ENCODE measurements around the gene PLCB1. TPM values are rescaled to one million over a fixed set of nuclear protein-coding genes. Genes with fewer than 3 reads are reported as not detected.

PLCB1 gene
- total and polyA plus RNA-seq, 2 of the 4 experiments (the other 2 are of a cell fraction), result 5.6 to 16.1 TPM

- Histone ChIP-seq H2BK15ac (ENCODE audit: low read depth, low read length) (no peak overlapping the region), H3K4me2 (ENCODE audit: low read depth, low read length) (no peak overlapping the region), H4K91ac (ENCODE audit: insufficient read depth, low read depth, low read length) (no peak overlapping the region), H3K79me1 (ENCODE audit: low read depth in 1 of 2, low read length in 2 of 2) (no peaks in the 10 kb centered on the region), H2BK5ac (ENCODE audit: low read depth, low read length, poor library complexity, severe bottlenecking) (no peak overlapping the region), H3K4me1 (ENCODE audit: control insufficient read depth, insufficient read depth, low read length) (no peaks in the 10 kb centered on the region), H3K4me3 (ENCODE audit: insufficient read depth, low read depth, low read length) (no peak overlapping the region), H2AFZ (replicated peaks; ENCODE audit: low read length, poor library complexity) (no peak overlapping the region), H2BK120ac (ENCODE audit: low read depth, low read length) (no peak overlapping the region), H3K27me3 (ENCODE audit: control insufficient read depth, insufficient read depth, low read length) (no peaks in the 10 kb centered on the region), H3K23ac (ENCODE audit: low read depth, low read length) (no peak overlapping the region), H3K27ac (ENCODE audit: insufficient read depth, low read length) (no peak overlapping the region), H2AK5ac (ENCODE audit: low read depth, low read length) (no peak overlapping the region), H3K14ac (replicated peaks; ENCODE audit: low read depth, low read length) (0 out of 2 replicates have a peak overlapping the region, but pooled peaks have one; percentile 25), H4K5ac (ENCODE audit: low read depth, low read length) (no peak overlapping the region), H3K9ac (ENCODE audit: low read depth, low read length) (no peak overlapping the region), H3K36me3 (ENCODE audit: control insufficient read depth, insufficient read depth, low read length) (no peaks in the 10 kb centered on the region; the same call in 1 of the 2 replicates), H2AK9ac (replicated peaks; ENCODE audit: low read depth, low read length, poor library complexity) (no peak overlapping the region), H3K18ac (ENCODE audit: low read depth, low read length) (no peak overlapping the region), H3K9me1 (ENCODE audit: insufficient read depth, low read length) (no peaks in the 10 kb centered on the region), H3K9me3 (ENCODE audit: control insufficient read depth, insufficient read depth, low read length) (no peaks in the 10 kb centered on the region), H3K56ac (ENCODE audit: extremely low read depth, insufficient read depth, low read length) (no peak overlapping the region), H2BK20ac (ENCODE audit: low read depth, low read length) (no peak overlapping the region), H4K8ac (ENCODE audit: low read depth in 2 of 2, low read length in 2 of 2) (no peak overlapping the region), H3K4ac (ENCODE audit: low read depth, low read length) (no peak overlapping the region), H4K20me1 (ENCODE audit: insufficient read depth, low read length) (no peaks in the 10 kb centered on the region)
- ATAC-seq (ENCODE audit: low read depth), result no peak
- ChIA-PET POLR2A (ENCODE audit: unreplicated experiment) (no interaction called here), CTCF (interaction anchor here (1.3 kb wide), 1 partner anchor 55 kb away, joined by 3 read pairs; no protein-coding TSS in a partner anchor)
- in situ Hi-C loops (cut with MboI; ENCODE audit: low sequenced_read_pairs), result no loop called here
- no peak for DNase-seq
- dilution Hi-C loops (cut with HindIII; ENCODE audit: low sequenced_read_pairs, unreplicated experiment), result no loop called here
- no peak for TF ChIP-seq RAD21 (IDR thresholded peaks at IDR 0.05; ENCODE audit: low read length)
- TF ChIP-seq SMC3 (IDR thresholded peaks at IDR 0.05; ENCODE audit: low read depth, low read length), result no peak
- no peak for TF ChIP-seq CEBPB (IDR thresholded peaks at IDR 0.05; ENCODE audit: low read depth, low read length)
- TF ChIP-seq MAFK (IDR thresholded peaks at IDR 0.05; ENCODE audit: low read depth, low read length), result no peak
- no peak for TF ChIP-seq CHD1 (IDR thresholded peaks at IDR 0.05; ENCODE audit: low read depth, low read length)
- TF ChIP-seq FOS (IDR thresholded peaks at IDR 0.05; ENCODE audit: low read depth, low read length), result no peak
- TF ChIP-seq BHLHE40 (IDR thresholded peaks at IDR 0.05; ENCODE audit: low read depth, low read length), result no peak
- intact Hi-C loops (cut with micrococcal nuclease), result no loop called here
- no TSS peak for BruUV-seq (replicated peaks)
- WGBS, 2 experiments (ENCODE audit: extremely low coverage in 2 of 2, insufficient read length in 1 of 2), result no CpG with 5 or more reads among the region's 1 CpG
Measured at GRCh38 chr20:8272766-8273165, 140.7 kb downstream of the PLCB1 start.
